SK-N-SH (cell line): Measurements from ENCODE around the gene PROM2.

Experiments used
- CTCF ChIP-seq: fragments of 200-600 bp; sonication (generic); IDR thresholded peaks from 2 replicates; pipeline ENCODE4 v1.6.1; 2017; ENCODE audit warnings: antibody characterized with exemption, mild to moderate bottlenecking, moderate library complexity
- PBX3 ChIP-seq: IDR thresholded peaks from 2 replicates; pipeline ENCODE4; 2012
- SIN3A ChIP-seq: IDR thresholded peaks from 2 replicates; pipeline ENCODE4 v1.6.1; 2012; ENCODE audit warnings: low read depth, mild to moderate bottlenecking, low read length, moderate library complexity, borderline replicate concordance
- USF2 ChIP-seq: fragments of 150-350 bp; IDR thresholded peaks from 2 replicates; pipeline ENCODE4 v1.6.1; 2017; ENCODE audit warnings: antibody characterized with exemption, low read length, low read depth, borderline replicate concordance

GRCh38 chr2:95306336-95306895 lies 32.2 kb downstream of the PROM2 start:
- TF ChIP-seq CTCF (no peak), SIN3A (no peak), PBX3 (no peak), USF2 (no peak)
